ENCODE data around the gene DLGAP1.

GRCh38 chr18:3449512-3450011, 1005.5 kb downstream of the DLGAP1 start:
- TF ChIP-seq CTCF (IDR thresholded peaks at IDR 0.05; ENCODE audit: insufficient read depth, low read length) = no peak
- TF ChIP-seq POLR2AphosphoS5 (IDR thresholded peaks at IDR 0.05; ENCODE audit: low read depth) = peak; percentile 84

Data from HL-60 (cell line).